GM23338 (cell line): Measurements from ENCODE around the gene ATP9A. TPM values are rescaled to one million over a fixed set of nuclear protein-coding genes. Genes with fewer than 3 reads are reported as not detected.

Experiments used
- ATAC-seq: fragments of 200-7000 bp; cut with Tn5 transposase; 3 replicates; pipeline ENCODE4 v1.9.1; 2020
- DNase-seq: peaks from one replicate; pipeline ENCODE4 v3.0.0-alpha.2; 2015; ENCODE audit warnings: low spot score
- H2AFZ ChIP-seq: fragments of 200-600 bp; sonication (generic); 2 replicates; pipeline ENCODE4 v1.8.0; 2016; ENCODE audit warnings: antibody characterized with exemption, mild to moderate bottlenecking, moderate library complexity
- H3F3A ChIP-seq: fragments of 200-600 bp; sonication (generic); replicated peaks from 2 replicates; pipeline ENCODE4 v1.8.0; 2017; ENCODE audit warnings: antibody characterized with exemption, mixed run types, low read depth
- H3K27ac ChIP-seq: fragments of 200-600 bp; sonication (generic); 2 replicates; pipeline ENCODE4 v1.6.1; 2016; ENCODE audit warnings: low read depth
- H3K27me3 ChIP-seq: fragments of 200-600 bp; sonication (generic); 2 replicates; pipeline ENCODE4 v1.8.0; 2016; ENCODE audit warnings: mild to moderate bottlenecking, mixed run types, moderate library complexity; ENCODE audit not compliant: insufficient read depth
- H3K36me3 ChIP-seq: fragments of 200-600 bp; sonication (generic); 2 replicates; pipeline ENCODE4 v1.8.0; 2016; ENCODE audit warnings: mild to moderate bottlenecking; ENCODE audit not compliant: insufficient read depth
- H3K4me1 ChIP-seq: fragments of 200-600 bp; sonication (generic); 2 replicates; pipeline ENCODE4 v1.8.0; 2016; ENCODE audit warnings: mild to moderate bottlenecking, moderate library complexity; ENCODE audit not compliant: insufficient read depth
- H3K4me2 ChIP-seq: fragments of 200-600 bp; sonication (generic); 2 replicates; pipeline ENCODE4 v1.7.1; 2017; ENCODE audit warnings: mixed run types
- H3K4me3 ChIP-seq: fragments of 200-600 bp; sonication (generic); 2 replicates; pipeline ENCODE4 v1.6.1; 2016; ENCODE audit warnings: mixed run types
- H3K79me2 ChIP-seq: fragments of 200-600 bp; sonication (generic); replicated peaks from 2 replicates; pipeline ENCODE4 v1.8.0; 2017; ENCODE audit warnings: mild to moderate bottlenecking; ENCODE audit not compliant: insufficient read depth
- H3K9me2 ChIP-seq: fragments of 200-600 bp; sonication (generic); 2 replicates; pipeline ENCODE4 v1.8.0; 2017; ENCODE audit not compliant: insufficient read depth
- H4K20me1 ChIP-seq: fragments of 200-600 bp; sonication (generic); replicated peaks from 2 replicates; pipeline ENCODE4 v1.8.0; 2017; ENCODE audit warnings: mild to moderate bottlenecking; ENCODE audit not compliant: insufficient read depth
- H3K27ac Mint-ChIP-seq: 2 replicates; pipeline ENCODE4 v1.8.0; 2020; ENCODE audit warnings: inconsistent platforms, mild to moderate bottlenecking, moderate library complexity, mixed read lengths
- H3K27me3 Mint-ChIP-seq: 3 replicates; pipeline ENCODE4 v1.8.0; 2022; ENCODE audit warnings: low read depth, mild to moderate bottlenecking, moderate library complexity, mixed read lengths, inconsistent platforms; ENCODE audit not compliant: insufficient read depth, poor library complexity
- H3K36me3 Mint-ChIP-seq: 3 replicates; pipeline ENCODE4 v1.8.0; 2021; ENCODE audit warnings: low read depth, mild to moderate bottlenecking, inconsistent platforms, moderate library complexity, mixed read lengths
- H3K4me1 Mint-ChIP-seq: 3 replicates; pipeline ENCODE4 v1.8.0; 2020; ENCODE audit warnings: mild to moderate bottlenecking, inconsistent platforms, mixed read lengths
- H3K4me3 Mint-ChIP-seq: 3 replicates; pipeline ENCODE4 v1.8.0; 2021; ENCODE audit warnings: moderate library complexity, mild to moderate bottlenecking, inconsistent platforms, mixed read lengths
- H3K9me3 Mint-ChIP-seq: 3 replicates; pipeline ENCODE4 v1.8.0; 2020; ENCODE audit warnings: moderate library complexity, mild to moderate bottlenecking, inconsistent platforms, mixed read lengths
- CREB1 ChIP-seq: fragments of 250-450 bp; sonication (Bioruptor Pico); IDR thresholded peaks from 2 replicates; pipeline ENCODE4 v1.5.0; 2020; ENCODE audit warnings: low read depth, mild to moderate bottlenecking, moderate library complexity
- CTCF ChIP-seq, 2 experiments: fragments of 200-600 bp in 1 of 2; sonication (generic) in 1 of 2; conservative IDR thresholded peaks; 2 replicates each; pipeline versions ENCODE4 v1.5.1 to v1.6.1; 2016 to 2017; ENCODE audit warnings: antibody characterized with exemption in 2 of 2, low read depth in 2 of 2, mild to moderate bottlenecking in 2 of 2, moderate library complexity in 1 of 2
- ETS1 ChIP-seq: IDR thresholded peaks from 2 replicates; pipeline ENCODE4 v1.6.1; 2016; ENCODE audit warnings: antibody characterized with exemption
- EZH2 ChIP-seq: fragments of 200-600 bp; sonication (generic); IDR thresholded peaks from one replicate; pipeline ENCODE4 v1.8.0; 2017; ENCODE audit warnings: antibody characterized with exemption, mild to moderate bottlenecking, low read depth; ENCODE audit not compliant: unreplicated experiment
- EZH2phosphoT487 ChIP-seq: fragments of 200-600 bp; sonication (generic); IDR thresholded peaks from one replicate; pipeline ENCODE4 v1.8.1; 2018; ENCODE audit warnings: antibody characterized with exemption; ENCODE audit not compliant: unreplicated experiment
- JUNB ChIP-seq: IDR thresholded peaks from one replicate; pipeline ENCODE4 v1.6.1; 2016; ENCODE audit warnings: antibody characterized with exemption; ENCODE audit not compliant: unreplicated experiment
- NANOG ChIP-seq: IDR thresholded peaks from 2 replicates; pipeline ENCODE4 v1.6.1; 2016; ENCODE audit warnings: antibody characterized with exemption, borderline replicate concordance
- POLR2AphosphoS5 ChIP-seq: IDR thresholded peaks from 2 replicates; pipeline ENCODE4 v1.6.1; 2016; ENCODE audit warnings: antibody characterized with exemption, low read depth
- REST ChIP-seq: IDR thresholded peaks from one replicate; pipeline ENCODE4 v1.6.1; 2018; ENCODE audit warnings: antibody characterized with exemption; ENCODE audit not compliant: unreplicated experiment
- STAT1 ChIP-seq: IDR thresholded peaks from one replicate; pipeline ENCODE4 v1.6.1; 2016; ENCODE audit warnings: antibody characterized with exemption; ENCODE audit not compliant: unreplicated experiment
- ZNF114 ChIP-seq: fragments of 250-450 bp; sonication (Bioruptor Pico); IDR thresholded peaks from 2 replicates; pipeline ENCODE4 v1.5.0; 2020; ENCODE audit warnings: mild to moderate bottlenecking, moderate library complexity
- ZNF331 ChIP-seq: fragments of 250-450 bp; sonication (Bioruptor Pico); IDR thresholded peaks from 2 replicates; pipeline ENCODE4 v1.5.0; 2020; ENCODE audit warnings: low read depth, mild to moderate bottlenecking, moderate library complexity
- ZNF462 ChIP-seq: fragments of 250-450 bp; sonication (Bioruptor Pico); IDR thresholded peaks from 2 replicates; pipeline ENCODE4 v1.5.0; 2020; ENCODE audit warnings: mild to moderate bottlenecking, moderate library complexity
- polyA plus RNA-seq: library from polyadenylated mRNA; unstranded; fragments of >200 nt; fragmentation: Nextera tagmentation; extraction: Ambion mirVana; gene quantifications from 2 replicates; pipeline ENCODE4 v1.2.1, GENCODE V29; 2016
- total RNA-seq: library from RNA; depleted of rRNA; stranded (reverse); fragments of >200 nt; shearing (Covaris generic); gene quantifications from 2 replicates; pipeline ENCODE4 v1.2.3, GENCODE V29; 2014

Gene ATP9A
- total and polyA plus RNA-seq, 2 experiments from 2014 or later: 0.94 to 5.9 TPM

- H3K27me3 ChIP-seq: no peaks in the 10 kb centered on the region
- no peaks in the 10 kb centered on the region for H3F3A ChIP-seq
- H3K4me3 ChIP-seq: no peak overlapping the region
- Mint-ChIP-seq H3K27me3 (peaks cover 2% of the 10 kb centered on the region), H3K4me1 (peaks cover 28% of the 10 kb centered on the region), H3K36me3 (peaks cover 3% of the 10 kb centered on the region; the same call in 1 of the 3 replicates), H3K27ac (no peak overlapping the region), H3K4me3 (no peak overlapping the region), H3K9me3 (no peaks in the 10 kb centered on the region)
- H3K4me1 ChIP-seq: peaks cover 13% of the 10 kb centered on the region
- no peaks in the 10 kb centered on the region for H3K9me2 ChIP-seq
- no peaks in the 10 kb centered on the region for H4K20me1 ChIP-seq
- no peak overlapping the region for H2AFZ ChIP-seq
- H3K27ac ChIP-seq: no peak overlapping the region
- H3K36me3 ChIP-seq: no peaks in the 10 kb centered on the region
- ATAC-seq (no peak), DNase-seq (no peak)
- no peak overlapping the region for H3K4me2 ChIP-seq
- no peaks in the 10 kb centered on the region for H3K79me2 ChIP-seq
- TF ChIP-seq POLR2AphosphoS5: no peak
- TF ChIP-seq EZH2: no peak
- no peak for TF ChIP-seq ZNF462 (CRISPR knock-in tag)
- TF ChIP-seq JUNB: no peak
- no peak for TF ChIP-seq REST
- TF ChIP-seq CREB1: no peak
- TF ChIP-seq EZH2phosphoT487: no peak
- no peak for TF ChIP-seq CTCF (conservative IDR thresholded peaks at IDR 0.05; ENCODE audit: low read depth in 2 of 2)
- TF ChIP-seq ZNF331 (CRISPR knock-in tag): no peak
- TF ChIP-seq ETS1: no peak
- TF ChIP-seq STAT1: no peak
- TF ChIP-seq ZNF114 (CRISPR knock-in tag): no peak
- no peak for TF ChIP-seq NANOG
These were observed 76.5 kb downstream of the ATP9A start for GRCh38 chr20:51691703-51692102.
